HG03520 (cell line): ENCODE data around the gene KPRP.

Source experiments
- ATAC-seq: cut with Tn5 transposase; IDR thresholded peaks from one replicate; pipeline ENCODE4 v1.9.1; 2021; ENCODE audit warnings: mild to moderate bottlenecking, moderate library complexity; ENCODE audit not compliant: unreplicated experiment

KPRP gene

DNA sequence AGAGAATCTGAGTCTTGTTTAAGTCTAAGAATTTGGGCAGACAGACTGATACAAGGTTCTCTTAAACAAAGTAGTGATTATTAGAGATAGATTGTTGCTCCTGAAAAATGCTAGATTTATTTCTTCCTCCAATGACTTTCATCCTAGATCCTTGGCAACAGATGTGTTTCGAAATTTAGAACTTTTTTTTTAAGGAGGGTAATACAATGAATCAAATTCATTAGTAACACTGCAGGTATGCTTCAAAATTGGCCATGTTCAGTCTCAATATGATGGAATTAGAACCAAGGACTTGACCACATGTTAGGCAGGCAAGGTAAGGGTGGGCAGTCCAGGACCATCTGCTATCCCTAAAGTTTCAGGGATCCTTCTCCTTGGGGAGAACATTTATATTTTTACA lies 12.6 kb downstream of the KPRP start:
- ATAC-seq = no peak

GRCh38 chr1:152774875-152775274 lies 17.1 kb downstream of the KPRP start, which contains the start of gene LCE1F:
LCE1F (plus strand) TSS chr1:152775140; CDS start chr1:152776372, 1,232 bp downstream.
- no peak for ATAC-seq

DNA sequence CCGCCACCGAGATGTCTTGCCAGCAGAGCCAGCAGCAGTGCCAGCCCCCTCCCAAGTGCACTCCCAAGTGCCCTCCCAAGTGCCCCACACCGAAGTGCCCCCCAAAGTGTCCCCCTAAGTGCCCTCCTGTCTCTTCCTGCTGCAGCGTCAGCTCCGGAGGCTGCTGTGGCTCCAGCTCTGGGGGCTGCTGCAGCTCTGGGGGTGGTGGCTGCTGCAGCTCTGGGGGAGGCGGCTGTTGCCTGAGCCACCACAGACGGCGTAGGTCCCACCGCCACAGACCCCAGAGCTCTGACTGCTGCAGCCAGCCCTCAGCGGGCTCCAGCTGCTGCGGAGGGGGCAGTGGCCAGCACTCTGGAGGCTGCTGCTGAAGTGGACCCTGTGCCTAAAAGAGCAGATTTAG lies 18.5 kb downstream of the KPRP start:
- ATAC-seq = no peak

GRCh38 chr1:152777510-152778137 lies 19.8 kb downstream of the KPRP start:
- no peak for ATAC-seq

- no peak for ATAC-seq
These were observed 25.3 kb downstream of the KPRP start for GRCh38 chr1:152783095-152783494.

DNA sequence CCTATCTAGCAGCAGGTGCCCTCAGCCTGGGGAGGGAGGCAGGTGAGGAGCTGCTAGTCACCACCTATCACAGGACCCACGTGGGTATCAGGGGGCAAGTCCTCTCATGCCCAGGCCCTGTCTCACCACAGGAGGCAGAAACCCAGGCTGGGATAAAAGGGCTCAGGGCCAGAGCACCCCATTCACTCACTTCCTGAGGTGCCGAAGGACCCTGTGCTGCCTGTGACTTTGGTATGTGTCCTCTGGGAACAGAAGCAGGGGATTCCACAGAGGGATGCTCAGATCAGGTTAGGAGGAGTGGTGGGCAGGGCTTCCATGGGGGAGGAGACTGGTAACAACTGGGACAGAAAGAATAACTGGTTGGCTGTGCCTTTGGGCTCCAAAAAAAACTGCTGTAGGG lies 28.3 kb downstream of the KPRP start, which contains the start of gene LCE1E:
Gene LCE1E, plus strand, starts transcription at position 181 of the 400 bp plus-strand sequence. CDS start 1,043 bp downstream, outside the sequence.
- no peak for ATAC-seq

- ATAC-seq = no peak
These were observed 37.9 kb downstream of the KPRP start for GRCh38 chr1:152795686-152796085.

DNA sequence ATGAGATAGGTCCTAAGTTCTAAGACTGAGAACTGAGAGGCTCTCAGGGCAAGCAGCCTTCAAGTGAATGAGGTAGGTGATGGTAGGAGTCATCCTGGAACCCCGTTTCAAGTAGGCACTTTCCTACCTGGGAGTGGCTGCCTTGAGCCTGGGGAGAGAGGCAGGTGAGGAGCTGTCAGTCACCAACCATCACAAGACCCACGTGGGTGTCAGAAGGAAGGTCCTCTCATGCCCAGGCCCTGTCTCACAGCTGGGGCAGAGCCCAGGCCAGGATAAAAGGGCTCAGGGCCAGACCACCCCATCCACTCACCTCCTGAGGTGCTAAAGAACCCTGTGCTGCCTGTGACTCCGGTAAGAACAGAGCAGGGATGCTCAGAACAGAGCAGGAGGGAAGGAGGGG lies 38.6 kb downstream of the KPRP start, which contains the start of gene LCE1D:
Gene LCE1D, plus strand, starts transcription at position 301 of the 400 bp plus-strand sequence. CDS start 1,074 bp downstream, outside the sequence.
- ATAC-seq = no peak

- no peak for ATAC-seq
These were observed 43.5 kb downstream of the KPRP start for GRCh38 chr1:152801333-152801732.

GRCh38 chr1:152806576-152806975 lies 48.8 kb downstream of the KPRP start, which contains the start of gene LCE1C:
LCE1C (minus strand) TSS chr1:152806651; CDS start chr1:152805478, 1,173 bp downstream.
- no peak for ATAC-seq

- ATAC-seq = no peak
These were observed 53.2 kb downstream of the KPRP start for GRCh38 chr1:152811050-152811449.
